AG09319 (cell line): ENCODE results near the gene CUX1.

Experiments
- DNase-seq: peaks from one replicate; pipeline ENCODE4 v3.0.0-alpha.2; 2010; ENCODE audit warnings: low read depth; ENCODE audit errors: extremely low read depth
- CTCF ChIP-seq: IDR thresholded peaks from 2 replicates; pipeline ENCODE4 v1.5.1; 2011; ENCODE audit warnings: low read depth, mild to moderate bottlenecking, inconsistent platforms, low read length, moderate library complexity

The CUX1 gene

GRCh38 chr7:102251531-102252365, 434.3 kb downstream of the CUX1 start:
- TF ChIP-seq CTCF, result no peak
- no peak for DNase-seq

- TF ChIP-seq CTCF, result no peak
- no peak for DNase-seq
Measured at GRCh38 chr7:102252366-102252982, 435.0 kb downstream of the CUX1 start.

- no peak for DNase-seq
- no peak for TF ChIP-seq CTCF
Measured at GRCh38 chr7:102253066-102253972, 435.9 kb downstream of the CUX1 start.

GRCh38 chr7:102253973-102254370, 436.5 kb downstream of the CUX1 start:
- TF ChIP-seq CTCF, result no peak
- DNase-seq, result no peak

- TF ChIP-seq CTCF, result no peak
- no peak for DNase-seq
Measured at GRCh38 chr7:102254521-102254920, 437.1 kb downstream of the CUX1 start.

- no peak for DNase-seq
- TF ChIP-seq CTCF, result no peak
Measured at GRCh38 chr7:102255501-102255900, 438.1 kb downstream of the CUX1 start.

- DNase-seq, result no peak
- no peak for TF ChIP-seq CTCF
Measured at GRCh38 chr7:102255916-102256315, 438.5 kb downstream of the CUX1 start.
